ENCODE data around the gene NME2. TPM values are rescaled to one million over a fixed set of nuclear protein-coding genes. Genes with fewer than 3 reads are reported as not detected.

NME2 gene
- polyA plus RNA-seq, 1 donor from 2014 or later = 127 TPM

- H3K79me2 ChIP-seq (replicated peaks; ENCODE audit: insufficient read depth, low read length) = no peaks in the 10 kb centered on the region
- no peaks in the 10 kb centered on the region for H3K9me3 ChIP-seq (ENCODE audit: low read length)
- no peak for TF ChIP-seq RAD21 (conservative IDR thresholded peaks at IDR 0.05)
- H3K4me2 ChIP-seq (ENCODE audit: low read length) = no peak overlapping the region
- H3K4me3 ChIP-seq (ENCODE audit: low read length) = no peak overlapping the region
- H3K9ac ChIP-seq (ENCODE audit: low read length) = no peak overlapping the region
- H3K27ac ChIP-seq (ENCODE audit: low read length) = no peak overlapping the region
- H3K36me3 ChIP-seq (ENCODE audit: insufficient read depth, low read length) = no peaks in the 10 kb centered on the region
- no peaks in the 10 kb centered on the region for H4K20me1 ChIP-seq (ENCODE audit: insufficient read depth)
- H3F3A ChIP-seq (ENCODE audit: insufficient read depth, low read length, poor library complexity, severe bottlenecking) = no peaks in the 10 kb centered on the region
- no peaks in the 10 kb centered on the region for H3K9me2 ChIP-seq (ENCODE audit: insufficient read depth, low read length)
- no peak overlapping the region for H2AFZ ChIP-seq (ENCODE audit: low read depth, low read length)
- H3K27me3 ChIP-seq (ENCODE audit: insufficient read depth, low read depth, low read length) = no peaks in the 10 kb centered on the region
Observed at GRCh38 chr17:51132964-51133319, 33.3 kb upstream of the NME2 start.

- Histone ChIP-seq H3K4me2 (ENCODE audit: low read length) (no peak overlapping the region), H4K20me1 (ENCODE audit: insufficient read depth) (no peaks in the 10 kb centered on the region), H3K9ac (ENCODE audit: low read length) (no peak overlapping the region), H3F3A (ENCODE audit: insufficient read depth, low read length, poor library complexity, severe bottlenecking) (no peaks in the 10 kb centered on the region), H3K27me3 (ENCODE audit: insufficient read depth, low read depth, low read length) (no peaks in the 10 kb centered on the region), H2AFZ (ENCODE audit: low read depth, low read length) (no peak overlapping the region), H3K79me2 (replicated peaks; ENCODE audit: insufficient read depth, low read length) (no peaks in the 10 kb centered on the region), H3K9me2 (ENCODE audit: insufficient read depth, low read length) (no peaks in the 10 kb centered on the region), H3K4me3 (ENCODE audit: low read length) (no peak overlapping the region), H3K9me3 (ENCODE audit: low read length) (no peaks in the 10 kb centered on the region), H3K27ac (ENCODE audit: low read length) (no peak overlapping the region), H3K36me3 (ENCODE audit: insufficient read depth, low read length) (no peaks in the 10 kb centered on the region)
- no peak for TF ChIP-seq POLR2AphosphoS5 (IDR thresholded peaks at IDR 0.05)
Observed at GRCh38 chr17:51133365-51133764, 32.8 kb upstream of the NME2 start.

- TF ChIP-seq POLR2AphosphoS5 (IDR thresholded peaks at IDR 0.05) (no peak), SMC3 (conservative IDR thresholded peaks at IDR 0.05; ENCODE audit: poor library complexity) (no peak), MXI1 (conservative IDR thresholded peaks at IDR 0.05; ENCODE audit: poor library complexity, severe bottlenecking) (no peak), CTCF (IDR thresholded peaks at IDR 0.05; ENCODE audit: poor library complexity, severe bottlenecking) (no peak), RAD21 (conservative IDR thresholded peaks at IDR 0.05) (no peak), EZH2 (IDR thresholded peaks at IDR 0.05; ENCODE audit: borderline replicate concordance, insufficient read depth, low read length, poor library complexity, severe bottlenecking) (no peak), REST (IDR thresholded peaks at IDR 0.05; ENCODE audit: borderline replicate concordance) (no peak), TAF1 (IDR thresholded peaks at IDR 0.05; ENCODE audit: low read depth) (no peak), EP300 (conservative IDR thresholded peaks at IDR 0.05; ENCODE audit: poor library complexity, severe bottlenecking) (no peak)
- no peaks in the 10 kb centered on the region for H3K79me2 ChIP-seq (replicated peaks; ENCODE audit: insufficient read depth, low read length)
- no peak overlapping the region for H3K4me3 ChIP-seq (ENCODE audit: low read length)
- H3K27me3 ChIP-seq (ENCODE audit: insufficient read depth, low read depth, low read length) = no peaks in the 10 kb centered on the region
- H3K27ac ChIP-seq (ENCODE audit: low read length) = no peak overlapping the region
- no peak overlapping the region for H3K4me2 ChIP-seq (ENCODE audit: low read length)
- no peaks in the 10 kb centered on the region for H4K20me1 ChIP-seq (ENCODE audit: insufficient read depth)
- no peak overlapping the region for H3K9ac ChIP-seq (ENCODE audit: low read length)
- no peaks in the 10 kb centered on the region for H3K9me2 ChIP-seq (ENCODE audit: insufficient read depth, low read length)
- no peaks in the 10 kb centered on the region for H3K9me3 ChIP-seq (ENCODE audit: low read length)
- H2AFZ ChIP-seq (ENCODE audit: low read depth, low read length) = no peak overlapping the region
- no peaks in the 10 kb centered on the region for H3K36me3 ChIP-seq (ENCODE audit: insufficient read depth, low read length)
- no peaks in the 10 kb centered on the region for H3F3A ChIP-seq (ENCODE audit: insufficient read depth, low read length, poor library complexity, severe bottlenecking)
Observed at GRCh38 chr17:51135956-51136355, 30.3 kb upstream of the NME2 start.

All from neural cell (in vitro differentiated cells).